ENCODE results near the gene RIMS3.

- TF ChIP-seq CTCF (IDR thresholded peaks at IDR 0.05) (no peak), POLR2A (IDR thresholded peaks at IDR 0.05) (no peak)
These were observed at the start of gene RIMS3 for GRCh38 chr1:40665335-40666171.
